Lung (tissue), 12 donors: Measurements from ENCODE around the gene PHLPP1. TPM values are rescaled to one million over a fixed set of nuclear protein-coding genes. Genes with fewer than 3 reads are reported as not detected.

Experiments
- ATAC-seq: fragments of 200-7000 bp; cut with Tn5 transposase; one replicate; pipeline ENCODE4 v1.9.1; 2020; ENCODE audit warnings: moderate number of reproducible peaks; ENCODE audit not compliant: insufficient read depth, low FRiP score
- DNase-seq, 3 donors: peaks; one replicate each; pipeline ENCODE4 v3.0.0-alpha.2; 2013 to 2017
- H3K27ac ChIP-seq, 2 donors: one replicate each; pipeline ENCODE4 v1.5.1; 2013; ENCODE audit warnings: mild to moderate bottlenecking in 2 of 2, moderate library complexity in 2 of 2, control low read depth in 1 of 2, inconsistent platforms in 1 of 2, low read depth in 1 of 2, low read length in 1 of 2
- H3K27me3 ChIP-seq, 3 donors: one replicate each; pipeline ENCODE4 v1.5.1; 2013; ENCODE audit warnings: low read length in 2 of 3; ENCODE audit not compliant: control insufficient read depth in 3 of 3, insufficient read depth in 3 of 3
- H3K36me3 ChIP-seq, 4 donors: one replicate each; pipeline ENCODE4 v1.5.1; 2013; ENCODE audit warnings: low read length in 4 of 4, mild to moderate bottlenecking in 1 of 4, moderate library complexity in 1 of 4; ENCODE audit not compliant: control insufficient read depth in 4 of 4, insufficient read depth in 4 of 4
- H3K4me1 ChIP-seq, 5 donors: one replicate each; pipeline ENCODE4 v1.5.1; 2013; ENCODE audit warnings: low read length in 5 of 5, mild to moderate bottlenecking in 2 of 5, moderate library complexity in 1 of 5; ENCODE audit not compliant: control insufficient read depth in 5 of 5, insufficient read depth in 5 of 5
- H3K4me3 ChIP-seq: one replicate; pipeline ENCODE4 v1.5.1; 2013; ENCODE audit warnings: mild to moderate bottlenecking, control low read depth, moderate library complexity
- H3K9ac ChIP-seq, 2 donors: one replicate each; pipeline ENCODE4 v1.5.1; 2013; ENCODE audit warnings: low read length in 2 of 2, control low read depth in 1 of 2; ENCODE audit not compliant: insufficient read depth in 1 of 2
- H3K9me3 ChIP-seq, 4 donors: one replicate each; pipeline ENCODE4 v1.5.1; 2013; ENCODE audit warnings: low read length in 3 of 4, mild to moderate bottlenecking in 1 of 4, moderate library complexity in 1 of 4; ENCODE audit not compliant: control insufficient read depth in 4 of 4, insufficient read depth in 3 of 4
- WGBS, 2 donors: extraction: QIAGEN DNeasy Blood & Tissue Kit; methylation state at CpG; one replicate each; pipeline ENCODE4 v1.1.7; 2013; 5-methylcytosine and 5-hydroxymethylcytosine counted together
- polyA plus RNA-seq, 2 donors: library from polyadenylated mRNA; stranded (reverse); fragments of 200-250 nt; gene quantifications; one replicate each; pipeline ENCODE4 v1.2.1, GENCODE V29; 2013
- total RNA-seq, 2 donors: library from RNA; depleted of rRNA in 1 of 2; stranded (reverse); fragments of >200 nt in 1 of 2; gene quantifications; one replicate each; pipeline ENCODE4 v1.2.1, GENCODE V29; 2014 to 2021
- TF ChIP-seq, protein P1 (sequence below): IDR thresholded peaks from 2 replicates; pipeline ENCODE4 v1.5.1; 2012; ENCODE audit warnings: mild to moderate bottlenecking; ENCODE audit errors: control extremely low read depth, extremely low read depth
- donor health status: control.
- donor health status: control.
- donor health status: Bipolar disorder and iron deficiency.
- donor health status: healthy.
- donor health status: DM: yes; HTN: yes; CAD: no.

The PHLPP1 gene
- total and polyA plus RNA-seq, 4 donors: 2.3 to 29.2 (median 7.9) TPM

DNA sequence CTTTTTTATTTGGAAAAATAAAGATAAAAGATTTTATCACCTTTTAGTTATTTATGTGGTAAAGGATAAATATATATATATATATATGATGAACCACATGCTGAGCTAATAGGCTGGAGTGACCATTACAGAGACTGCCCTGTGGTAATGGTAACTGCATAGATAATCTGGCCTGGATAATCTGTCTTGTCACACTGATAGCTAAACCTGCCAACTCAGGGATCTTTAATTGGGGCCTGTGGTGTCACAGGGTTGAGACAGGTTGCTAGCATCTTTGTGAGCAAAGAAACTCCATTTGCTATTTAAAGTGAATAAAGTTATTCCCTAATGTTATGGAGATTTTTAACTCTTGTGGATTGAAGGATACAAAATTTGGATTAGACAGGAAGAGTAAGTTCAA, 203.0 kb downstream of the PHLPP1 start:
- Histone ChIP-seq H3K9me3 (no peaks in the 10 kb centered on the region), H3K9ac (no peak overlapping the region), H3K36me3 (peaks cover 0 to 4% (median 1%) of the 10 kb centered on the region in 4 donors), H3K4me3 (no peak overlapping the region), H3K27me3 (no peaks in the 10 kb centered on the region), H3K27ac (no peak overlapping the region), H3K4me1 (peaks cover 0 to 3% (median 0%) of the 10 kb centered on the region in 5 donors)
- no peak for DNase-seq
- TF ChIP-seq, protein P1, sequence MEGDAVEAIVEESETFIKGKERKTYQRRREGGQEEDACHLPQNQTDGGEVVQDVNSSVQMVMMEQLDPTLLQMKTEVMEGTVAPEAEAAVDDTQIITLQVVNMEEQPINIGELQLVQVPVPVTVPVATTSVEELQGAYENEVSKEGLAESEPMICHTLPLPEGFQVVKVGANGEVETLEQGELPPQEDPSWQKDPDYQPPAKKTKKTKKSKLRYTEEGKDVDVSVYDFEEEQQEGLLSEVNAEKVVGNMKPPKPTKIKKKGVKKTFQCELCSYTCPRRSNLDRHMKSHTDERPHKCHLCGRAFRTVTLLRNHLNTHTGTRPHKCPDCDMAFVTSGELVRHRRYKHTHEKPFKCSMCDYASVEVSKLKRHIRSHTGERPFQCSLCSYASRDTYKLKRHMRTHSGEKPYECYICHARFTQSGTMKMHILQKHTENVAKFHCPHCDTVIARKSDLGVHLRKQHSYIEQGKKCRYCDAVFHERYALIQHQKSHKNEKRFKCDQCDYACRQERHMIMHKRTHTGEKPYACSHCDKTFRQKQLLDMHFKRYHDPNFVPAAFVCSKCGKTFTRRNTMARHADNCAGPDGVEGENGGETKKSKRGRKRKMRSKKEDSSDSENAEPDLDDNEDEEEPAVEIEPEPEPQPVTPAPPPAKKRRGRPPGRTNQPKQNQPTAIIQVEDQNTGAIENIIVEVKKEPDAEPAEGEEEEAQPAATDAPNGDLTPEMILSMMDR: no peak
- ATAC-seq: no peak

DNA sequence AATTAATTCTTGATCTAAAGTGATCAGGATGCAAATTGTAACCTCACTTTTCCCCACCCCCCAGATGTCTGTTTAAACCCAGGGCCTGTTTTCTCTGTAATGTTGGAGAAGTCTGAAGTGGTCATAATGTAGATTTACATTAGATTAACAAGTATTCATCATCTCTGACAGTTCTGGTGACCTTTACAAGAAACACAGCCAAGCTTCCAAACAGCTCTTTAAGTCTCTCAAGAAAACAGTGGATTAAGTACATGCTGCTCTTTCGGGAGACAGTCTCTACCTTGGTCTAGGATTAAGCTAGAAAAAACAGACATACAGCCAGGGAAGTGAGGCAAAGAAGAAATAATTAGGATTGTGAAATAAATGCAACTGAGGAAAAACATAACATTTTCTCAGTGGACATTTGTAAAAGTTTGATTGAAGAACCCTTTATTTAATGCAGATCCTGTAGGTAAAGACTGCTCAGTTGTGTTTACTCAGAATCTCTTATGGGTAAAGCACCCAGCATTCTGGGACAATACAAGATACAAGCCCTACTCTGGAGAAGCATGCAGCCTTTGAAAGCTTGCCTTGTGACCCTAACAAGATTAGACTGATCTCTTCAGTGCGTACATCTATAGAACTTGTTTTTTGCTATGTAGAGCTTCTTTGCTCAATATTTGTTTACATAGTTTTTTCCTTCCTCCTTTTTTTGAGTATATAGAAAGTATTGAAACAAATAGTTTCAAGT, 203.9 kb downstream of the PHLPP1 start:
- H3K9me3 ChIP-seq: no peaks in the 10 kb centered on the region
- TF ChIP-seq, protein P1: no peak
- 49 to 55% methylated on average over 2 of the region's 2 CpGs for WGBS, 2 donors
- H3K4me3 ChIP-seq: no peak overlapping the region
- peaks cover 0 to 4% (median 1%) of the 10 kb centered on the region in 4 donors for H3K36me3 ChIP-seq
- no peak overlapping the region for H3K27ac ChIP-seq
- H3K27me3 ChIP-seq: no peaks in the 10 kb centered on the region
- no peak overlapping the region for H3K9ac ChIP-seq
- peaks cover 0 to 3% (median 0%) of the 10 kb centered on the region in 5 donors for H3K4me1 ChIP-seq
- DNase-seq (no peak), ATAC-seq (no peak)

DNA sequence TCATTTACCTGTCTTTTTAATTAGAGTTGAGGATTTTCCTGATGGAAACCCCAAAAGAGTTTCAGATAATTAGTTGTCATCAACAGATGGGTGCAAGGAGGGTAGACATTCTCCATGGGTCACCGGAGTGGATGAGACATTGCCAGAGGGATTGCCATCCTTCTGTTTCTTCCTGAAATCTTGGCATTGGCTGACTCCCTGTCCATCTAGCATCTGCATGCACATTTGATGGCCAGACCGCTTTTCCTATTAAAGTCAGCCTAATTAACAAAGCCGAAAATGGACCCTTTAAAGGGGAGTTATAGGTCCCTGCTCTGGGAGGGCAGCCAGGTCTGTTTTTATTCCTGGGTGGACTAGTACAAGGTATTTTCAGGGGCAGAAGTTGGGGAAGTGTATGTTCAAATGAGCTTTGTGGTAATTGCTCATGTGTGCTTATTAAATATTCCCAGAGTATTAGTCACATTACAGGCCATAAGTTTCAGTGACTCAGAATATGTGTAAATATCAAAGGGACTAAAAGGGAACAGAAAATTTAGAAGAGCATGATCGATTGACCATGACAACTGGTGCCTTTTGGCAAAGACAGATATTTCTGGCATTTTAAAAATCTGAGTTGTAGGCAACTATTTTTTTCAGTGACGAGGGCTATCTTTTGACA, 209.8 kb downstream of the PHLPP1 start:
- TF ChIP-seq, protein P1: no peak
- ATAC-seq: no peak
- Histone ChIP-seq H3K9me3 (no peaks in the 10 kb centered on the region), H3K36me3 (no peaks in the 10 kb centered on the region), H3K27me3 (no peaks in the 10 kb centered on the region), H3K27ac (no peak overlapping the region), H3K4me1 (no peaks in the 10 kb centered on the region), H3K9ac (no peak overlapping the region), H3K4me3 (no peak overlapping the region)
- no peak for DNase-seq
- WGBS, 2 donors: 93 to 95% methylated on average over 5 of the region's 5 CpGs
